Liver (tissue), 9 donors: ENCODE data around the gene FOXO6. TPM values are rescaled to one million over a fixed set of nuclear protein-coding genes. Genes with fewer than 3 reads are reported as not detected.

Experiments used
- DNase-seq: peaks from one replicate; pipeline ENCODE4 v3.0.0-alpha.2; 2017; ENCODE audit warnings: low spot score
- H3K27ac ChIP-seq, 2 donors: one replicate each; pipeline ENCODE4 v1.7.0; 2013; ENCODE audit warnings: inconsistent platforms in 2 of 2, low read length in 2 of 2, control low read depth in 1 of 2, low read depth in 1 of 2, mild to moderate bottlenecking in 1 of 2
- H3K27me3 ChIP-seq, 4 donors: one replicate each; pipeline versions ENCODE4 v1.6.1 to v1.7.0; 2013; ENCODE audit warnings: low read length in 3 of 4, inconsistent platforms in 1 of 4, mild to moderate bottlenecking in 1 of 4, moderate library complexity in 1 of 4; ENCODE audit not compliant: control insufficient read depth in 4 of 4, insufficient read depth in 4 of 4
- H3K36me3 ChIP-seq, 4 donors: one replicate each; pipeline versions ENCODE4 v1.6.1 to v1.7.0; 2013; ENCODE audit warnings: low read length in 3 of 4, mild to moderate bottlenecking in 3 of 4, low read depth in 1 of 4, moderate library complexity in 1 of 4; ENCODE audit not compliant: control insufficient read depth in 4 of 4, insufficient read depth in 3 of 4
- H3K4me1 ChIP-seq, 4 donors: one replicate each; pipeline versions ENCODE4 v1.6.1 to v1.7.0; 2013; ENCODE audit warnings: low read length in 3 of 4, mild to moderate bottlenecking in 3 of 4, moderate library complexity in 1 of 4; ENCODE audit not compliant: control insufficient read depth in 4 of 4, insufficient read depth in 4 of 4
- H3K4me3 ChIP-seq, 3 donors: one replicate each; pipeline versions ENCODE4 v1.6.1 to v1.7.0; 2013; ENCODE audit warnings: low read length in 3 of 3, control low read depth in 1 of 3, low read depth in 1 of 3, mild to moderate bottlenecking in 1 of 3
- H3K9ac ChIP-seq, 2 donors: one replicate each; pipeline ENCODE4 v1.7.0; 2013; ENCODE audit warnings: low read length in 2 of 2, mild to moderate bottlenecking in 2 of 2, moderate library complexity in 2 of 2, control low read depth in 1 of 2, low read depth in 1 of 2
- H3K9me3 ChIP-seq, 4 donors: one replicate each; pipeline versions ENCODE4 v1.6.1 to v1.7.0; 2013; ENCODE audit warnings: low read length in 3 of 4; ENCODE audit not compliant: control insufficient read depth in 4 of 4
- EGR1 ChIP-seq, 2 donors: IDR thresholded peaks; 2 replicates each; pipeline ENCODE4 v1.6.1; 2016 to 2018; ENCODE audit warnings: antibody characterized with exemption in 2 of 2, low read depth in 2 of 2
- FOXA1 ChIP-seq: IDR thresholded peaks from 2 replicates; pipeline ENCODE4 v1.6.1; 2016; ENCODE audit warnings: antibody characterized with exemption
- FOXA2 ChIP-seq: IDR thresholded peaks from 2 replicates; pipeline ENCODE4 v1.6.1; 2016; ENCODE audit warnings: antibody characterized with exemption
- GABPA ChIP-seq, 2 donors: IDR thresholded peaks in 1 of 2; conservative IDR thresholded peaks in 1 of 2; 2 replicates each; pipeline ENCODE4 v1.6.1; 2016; ENCODE audit warnings: antibody characterized with exemption in 2 of 2, mild to moderate bottlenecking in 1 of 2, moderate library complexity in 1 of 2
- HNF4A ChIP-seq, 2 donors: conservative IDR thresholded peaks; 2 replicates each; pipeline ENCODE4 v1.6.1; 2016; ENCODE audit warnings: antibody characterized with exemption in 2 of 2, mild to moderate bottlenecking in 2 of 2
- HNF4G ChIP-seq: IDR thresholded peaks from 2 replicates; pipeline ENCODE4 v1.6.1; 2016; ENCODE audit warnings: antibody characterized with exemption
- JUND ChIP-seq, 2 donors: IDR thresholded peaks; 2 replicates each; pipeline ENCODE4 v1.6.1; 2016; ENCODE audit warnings: antibody characterized with exemption in 2 of 2
- NR2F2 ChIP-seq: IDR thresholded peaks from 2 replicates; pipeline ENCODE4 v1.6.1; 2016; ENCODE audit warnings: antibody characterized with exemption
- RAD21 ChIP-seq, 2 donors: IDR thresholded peaks; 2 replicates each; pipeline ENCODE4 v1.6.1; 2016; ENCODE audit warnings: antibody characterized with exemption in 2 of 2, mild to moderate bottlenecking in 2 of 2
- RXRA ChIP-seq, 2 donors: IDR thresholded peaks; 2 replicates each; pipeline ENCODE4 v1.6.1; 2017 to 2018; ENCODE audit warnings: antibody characterized with exemption in 2 of 2, mild to moderate bottlenecking in 1 of 2
- SP1 ChIP-seq: IDR thresholded peaks from 2 replicates; pipeline ENCODE4 v1.6.1; 2018; ENCODE audit warnings: antibody characterized with exemption, mild to moderate bottlenecking
- TAF1 ChIP-seq: conservative IDR thresholded peaks from 2 replicates; pipeline ENCODE4 v1.6.1; 2016; ENCODE audit warnings: antibody characterized with exemption, mild to moderate bottlenecking
- YY1 ChIP-seq: IDR thresholded peaks from 2 replicates; pipeline ENCODE4 v1.6.1; 2016; ENCODE audit warnings: antibody characterized with exemption, mild to moderate bottlenecking
- WGBS: extraction: QIAGEN DNeasy Blood & Tissue Kit; methylation state at CpG from one replicate; pipeline ENCODE4 v1.1.7; 2013; 5-methylcytosine and 5-hydroxymethylcytosine counted together
- polyA plus RNA-seq, 2 donors: library from polyadenylated mRNA; stranded (reverse) in 1 of 2; unstranded in 1 of 2; fragments of 200-250 nt in 1 of 2; fragments of >200 nt in 1 of 2; fragmentation: Nextera tagmentation in 1 of 2; extraction: Ambion mirVana in 1 of 2; gene quantifications; one replicate each; pipeline versions ENCODE4 v1.2.1 to v1.2.3, GENCODE V29; 2013 to 2015
- total RNA-seq, 2 donors: library from RNA; depleted of rRNA; stranded (reverse); fragments of >200 nt; gene quantifications; one replicate each; pipeline ENCODE4 v1.2.3, GENCODE V29; 2014
- TF ChIP-seq, protein P1 (sequence below): fragments of 150-350 bp; IDR thresholded peaks from 2 replicates; pipeline ENCODE4 v1.5.1; 2017; ENCODE audit warnings: improper control_type of control experiment, low read depth, low read length; ENCODE audit not compliant: missing input control
- TF ChIP-seq, protein P2 (sequence below): IDR thresholded peaks from 2 replicates; pipeline ENCODE4 v1.6.1; 2016; ENCODE audit warnings: antibody characterized with exemption
- TF ChIP-seq, protein P3 (sequence below): IDR thresholded peaks from 2 replicates; pipeline ENCODE4 v1.6.1; 2016; ENCODE audit warnings: antibody characterized with exemption
- TF ChIP-seq, protein P4 (sequence below): IDR thresholded peaks from 2 replicates; pipeline ENCODE4 v1.6.1; 2016; ENCODE audit warnings: antibody characterized with exemption, mild to moderate bottlenecking
- donor health status: healthy.
- donor health status: healthy.
- donor health status: healthy.
- donor health status: healthy.
- donor health status: healthy.

Gene FOXO6
- total and polyA plus RNA-seq, 4 donors = 0.02 to 0.09 (median 0.08) TPM; not detected in 1

DNA sequence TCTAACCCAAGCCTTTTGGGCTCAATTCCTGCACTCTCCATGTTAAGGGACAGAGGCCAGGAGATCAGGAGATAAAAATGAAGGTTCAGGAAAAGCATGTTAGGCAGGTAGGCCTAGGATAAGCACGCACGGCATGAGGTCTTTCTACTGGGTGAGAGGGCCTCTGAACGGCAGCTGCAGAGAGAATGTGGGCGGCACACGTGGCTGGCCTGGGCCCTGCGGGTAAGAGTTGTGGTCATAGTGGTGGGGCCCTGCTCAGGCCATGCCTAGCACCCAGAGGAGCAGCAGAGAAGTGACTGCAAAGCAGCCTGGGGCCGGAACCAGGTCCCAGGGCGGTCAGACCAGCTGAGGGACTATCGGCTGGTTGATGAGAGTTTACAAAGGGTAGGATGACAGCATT lies 7.5 kb upstream of the FOXO6 start:
- Histone ChIP-seq H3K9ac (no peak overlapping the region), H3K27me3 (no peaks in the 10 kb centered on the region), H3K4me1 (peaks cover 0 to 2% (median 0%) of the 10 kb centered on the region in 4 donors), H3K36me3 (no peaks in the 10 kb centered on the region), H3K9me3 (no peaks in the 10 kb centered on the region), H3K27ac (no peak overlapping the region), H3K4me3 (no peak overlapping the region)
- peak; percentile 30 for DNase-seq
- TF ChIP-seq YY1 (no peak), JUND (IDR thresholded peaks at IDR 0.05) (no peak), TAF1 (no peak), GABPA (IDR thresholded peaks at IDR 0.05 in 1 of 2, conservative IDR thresholded peaks at IDR 0.05 in 1 of 2) (no peak), FOXA2 (no peak), HNF4G (no peak), RAD21 (IDR thresholded peaks at IDR 0.05) (no peak), FOXA1 (no peak), HNF4A (conservative IDR thresholded peaks at IDR 0.05) (no peak), EGR1 (IDR thresholded peaks at IDR 0.05; ENCODE audit: low read depth in 2 of 2) (no peak)
- TF ChIP-seq, protein P1, sequence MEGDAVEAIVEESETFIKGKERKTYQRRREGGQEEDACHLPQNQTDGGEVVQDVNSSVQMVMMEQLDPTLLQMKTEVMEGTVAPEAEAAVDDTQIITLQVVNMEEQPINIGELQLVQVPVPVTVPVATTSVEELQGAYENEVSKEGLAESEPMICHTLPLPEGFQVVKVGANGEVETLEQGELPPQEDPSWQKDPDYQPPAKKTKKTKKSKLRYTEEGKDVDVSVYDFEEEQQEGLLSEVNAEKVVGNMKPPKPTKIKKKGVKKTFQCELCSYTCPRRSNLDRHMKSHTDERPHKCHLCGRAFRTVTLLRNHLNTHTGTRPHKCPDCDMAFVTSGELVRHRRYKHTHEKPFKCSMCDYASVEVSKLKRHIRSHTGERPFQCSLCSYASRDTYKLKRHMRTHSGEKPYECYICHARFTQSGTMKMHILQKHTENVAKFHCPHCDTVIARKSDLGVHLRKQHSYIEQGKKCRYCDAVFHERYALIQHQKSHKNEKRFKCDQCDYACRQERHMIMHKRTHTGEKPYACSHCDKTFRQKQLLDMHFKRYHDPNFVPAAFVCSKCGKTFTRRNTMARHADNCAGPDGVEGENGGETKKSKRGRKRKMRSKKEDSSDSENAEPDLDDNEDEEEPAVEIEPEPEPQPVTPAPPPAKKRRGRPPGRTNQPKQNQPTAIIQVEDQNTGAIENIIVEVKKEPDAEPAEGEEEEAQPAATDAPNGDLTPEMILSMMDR = no peak
- TF ChIP-seq, protein P2, sequence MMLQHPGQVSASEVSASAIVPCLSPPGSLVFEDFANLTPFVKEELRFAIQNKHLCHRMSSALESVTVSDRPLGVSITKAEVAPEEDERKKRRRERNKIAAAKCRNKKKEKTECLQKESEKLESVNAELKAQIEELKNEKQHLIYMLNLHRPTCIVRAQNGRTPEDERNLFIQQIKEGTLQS = no peak
- 88% methylated on average over 9 of the region's 9 CpGs for WGBS

DNA sequence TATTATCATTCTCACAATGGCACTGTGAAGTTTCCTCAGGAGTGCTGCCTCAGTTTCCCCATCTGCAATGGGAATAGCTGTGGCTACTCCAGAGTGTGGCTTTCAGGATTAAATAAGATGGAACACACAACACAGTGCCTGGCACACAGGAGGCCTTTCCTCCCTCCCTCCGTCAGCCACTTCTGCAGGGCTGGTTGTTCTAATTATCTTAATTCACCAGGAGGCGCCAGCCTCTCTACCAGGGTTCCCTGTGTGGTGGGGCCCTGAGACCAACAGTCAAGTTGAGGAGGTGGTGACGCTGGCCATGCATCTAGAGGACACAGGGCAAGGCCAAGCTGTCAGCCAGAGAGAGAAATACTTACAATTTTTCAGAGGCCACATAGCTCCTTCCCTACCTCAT lies 6.3 kb upstream of the FOXO6 start:
- Histone ChIP-seq H3K4me1 (peaks cover 0 to 2% (median 0%) of the 10 kb centered on the region in 4 donors), H3K36me3 (no peaks in the 10 kb centered on the region)
- WGBS = 94% methylated on average over 3 of the region's 3 CpGs

DNA sequence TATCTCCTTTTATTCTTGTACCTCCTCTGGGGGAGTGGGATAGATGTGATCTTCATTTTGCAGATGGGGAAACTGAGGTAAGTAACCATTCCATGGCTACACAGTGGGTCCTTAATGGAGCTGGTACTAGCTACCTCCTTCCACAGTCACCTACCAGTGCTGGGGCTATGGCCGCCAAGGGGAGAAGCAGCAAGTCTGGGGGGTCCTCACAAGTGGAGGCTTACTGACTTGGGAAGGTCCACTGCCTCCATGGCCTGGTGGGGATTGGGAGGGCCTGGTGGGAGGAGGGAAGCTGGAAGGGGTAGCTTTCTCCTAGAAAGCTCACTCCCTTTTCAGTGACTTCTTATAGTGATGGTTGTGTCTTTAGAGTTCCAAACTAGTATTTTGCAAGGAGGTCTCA lies 5.9 kb upstream of the FOXO6 start:
- Histone ChIP-seq H3K36me3 (no peaks in the 10 kb centered on the region), H3K27me3 (no peaks in the 10 kb centered on the region), H3K9ac (no peak overlapping the region), H3K4me3 (no peak overlapping the region), H3K9me3 (no peaks in the 10 kb centered on the region), H3K27ac (no peak overlapping the region), H3K4me1 (peaks cover 0 to 2% (median under 1%) of the 10 kb centered on the region in 4 donors)
- 100% methylated on average over 1 of the region's 1 CpG for WGBS
- peak; percentile 22 for DNase-seq
- TF ChIP-seq, protein P1 = no peak
- TF ChIP-seq HNF4A (conservative IDR thresholded peaks at IDR 0.05) (no peak), HNF4G (no peak), NR2F2 (no peak), SP1 (no peak), EGR1 (IDR thresholded peaks at IDR 0.05; ENCODE audit: low read depth in 2 of 2) (no peak), YY1 (no peak), RXRA (IDR thresholded peaks at IDR 0.05) (no peak), TAF1 (no peak), RAD21 (IDR thresholded peaks at IDR 0.05) (no peak), FOXA1 (no peak), GABPA (IDR thresholded peaks at IDR 0.05 in 1 of 2, conservative IDR thresholded peaks at IDR 0.05 in 1 of 2) (no peak), FOXA2 (no peak), JUND (IDR thresholded peaks at IDR 0.05) (no peak)
- TF ChIP-seq, protein P3, sequence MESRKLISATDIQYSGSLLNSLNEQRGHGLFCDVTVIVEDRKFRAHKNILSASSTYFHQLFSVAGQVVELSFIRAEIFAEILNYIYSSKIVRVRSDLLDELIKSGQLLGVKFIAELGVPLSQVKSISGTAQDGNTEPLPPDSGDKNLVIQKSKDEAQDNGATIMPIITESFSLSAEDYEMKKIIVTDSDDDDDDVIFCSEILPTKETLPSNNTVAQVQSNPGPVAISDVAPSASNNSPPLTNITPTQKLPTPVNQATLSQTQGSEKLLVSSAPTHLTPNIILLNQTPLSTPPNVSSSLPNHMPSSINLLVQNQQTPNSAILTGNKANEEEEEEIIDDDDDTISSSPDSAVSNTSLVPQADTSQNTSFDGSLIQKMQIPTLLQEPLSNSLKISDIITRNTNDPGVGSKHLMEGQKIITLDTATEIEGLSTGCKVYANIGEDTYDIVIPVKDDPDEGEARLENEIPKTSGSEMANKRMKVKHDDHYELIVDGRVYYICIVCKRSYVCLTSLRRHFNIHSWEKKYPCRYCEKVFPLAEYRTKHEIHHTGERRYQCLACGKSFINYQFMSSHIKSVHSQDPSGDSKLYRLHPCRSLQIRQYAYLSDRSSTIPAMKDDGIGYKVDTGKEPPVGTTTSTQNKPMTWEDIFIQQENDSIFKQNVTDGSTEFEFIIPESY = no peak
- TF ChIP-seq, protein P2 = no peak
- TF ChIP-seq, protein P4, sequence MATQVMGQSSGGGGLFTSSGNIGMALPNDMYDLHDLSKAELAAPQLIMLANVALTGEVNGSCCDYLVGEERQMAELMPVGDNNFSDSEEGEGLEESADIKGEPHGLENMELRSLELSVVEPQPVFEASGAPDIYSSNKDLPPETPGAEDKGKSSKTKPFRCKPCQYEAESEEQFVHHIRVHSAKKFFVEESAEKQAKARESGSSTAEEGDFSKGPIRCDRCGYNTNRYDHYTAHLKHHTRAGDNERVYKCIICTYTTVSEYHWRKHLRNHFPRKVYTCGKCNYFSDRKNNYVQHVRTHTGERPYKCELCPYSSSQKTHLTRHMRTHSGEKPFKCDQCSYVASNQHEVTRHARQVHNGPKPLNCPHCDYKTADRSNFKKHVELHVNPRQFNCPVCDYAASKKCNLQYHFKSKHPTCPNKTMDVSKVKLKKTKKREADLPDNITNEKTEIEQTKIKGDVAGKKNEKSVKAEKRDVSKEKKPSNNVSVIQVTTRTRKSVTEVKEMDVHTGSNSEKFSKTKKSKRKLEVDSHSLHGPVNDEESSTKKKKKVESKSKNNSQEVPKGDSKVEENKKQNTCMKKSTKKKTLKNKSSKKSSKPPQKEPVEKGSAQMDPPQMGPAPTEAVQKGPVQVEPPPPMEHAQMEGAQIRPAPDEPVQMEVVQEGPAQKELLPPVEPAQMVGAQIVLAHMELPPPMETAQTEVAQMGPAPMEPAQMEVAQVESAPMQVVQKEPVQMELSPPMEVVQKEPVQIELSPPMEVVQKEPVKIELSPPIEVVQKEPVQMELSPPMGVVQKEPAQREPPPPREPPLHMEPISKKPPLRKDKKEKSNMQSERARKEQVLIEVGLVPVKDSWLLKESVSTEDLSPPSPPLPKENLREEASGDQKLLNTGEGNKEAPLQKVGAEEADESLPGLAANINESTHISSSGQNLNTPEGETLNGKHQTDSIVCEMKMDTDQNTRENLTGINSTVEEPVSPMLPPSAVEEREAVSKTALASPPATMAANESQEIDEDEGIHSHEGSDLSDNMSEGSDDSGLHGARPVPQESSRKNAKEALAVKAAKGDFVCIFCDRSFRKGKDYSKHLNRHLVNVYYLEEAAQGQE = no peak

More for the DNA sequence above, 6.3 kb upstream of the FOXO6 start:
- Histone ChIP-seq H3K9ac (no peak overlapping the region), H3K4me3 (no peak overlapping the region), H3K27me3 (no peaks in the 10 kb centered on the region), H3K27ac (no peak overlapping the region), H3K9me3 (no peaks in the 10 kb centered on the region)
- peak; percentile 19 for DNase-seq
- TF ChIP-seq GABPA (IDR thresholded peaks at IDR 0.05 in 1 of 2, conservative IDR thresholded peaks at IDR 0.05 in 1 of 2) = no peak
- no peak for TF ChIP-seq HNF4G
